H9 (cell line): ENCODE data around the gene STK38L. TPM values are rescaled to one million over a fixed set of nuclear protein-coding genes. Genes with fewer than 3 reads are reported as not detected.

Experiments
- DNase-seq: peaks from one replicate; pipeline ENCODE4 v3.0.0-alpha.2; 2017
- H2AFZ ChIP-seq: one replicate; pipeline ENCODE4 v1.6.1; 2013; ENCODE audit warnings: mild to moderate bottlenecking, low read length, control low read depth, moderate library complexity
- H2AK5ac ChIP-seq: 2 replicates; pipeline ENCODE4 v1.6.1; 2013; ENCODE audit warnings: low read length, control low read depth, mixed read lengths; ENCODE audit not compliant: insufficient read length
- H2BK120ac ChIP-seq: one replicate; pipeline ENCODE4 v1.6.1; 2013; ENCODE audit warnings: low read depth, mild to moderate bottlenecking, low read length, control low read depth, inconsistent platforms; ENCODE audit not compliant: poor library complexity, severe bottlenecking
- H2BK12ac ChIP-seq: 2 replicates; pipeline ENCODE4 v1.6.1; 2013; ENCODE audit warnings: low read length, control low read depth, mixed read lengths, low read depth; ENCODE audit not compliant: insufficient read length
- H2BK15ac ChIP-seq: 2 replicates; pipeline ENCODE4 v1.6.1; 2013; ENCODE audit warnings: low read depth, low read length, control low read depth
- H2BK20ac ChIP-seq: one replicate; pipeline ENCODE4 v1.6.1; 2013; ENCODE audit warnings: low read depth, mild to moderate bottlenecking, low read length, control low read depth, inconsistent platforms; ENCODE audit not compliant: poor library complexity, severe bottlenecking
- H2BK5ac ChIP-seq: 2 replicates; pipeline ENCODE4 v1.6.1; 2013; ENCODE audit warnings: low read length, control low read depth, mixed read lengths; ENCODE audit not compliant: insufficient read length
- H3K14ac ChIP-seq: 2 replicates; pipeline ENCODE4 v1.6.1; 2013; ENCODE audit warnings: low read length, control low read depth; ENCODE audit not compliant: insufficient read depth
- H3K18ac ChIP-seq: 2 replicates; pipeline ENCODE4 v1.6.1; 2013; ENCODE audit warnings: low read depth, mild to moderate bottlenecking, mixed read lengths, low read length, control low read depth; ENCODE audit not compliant: insufficient read length
- H3K23ac ChIP-seq: 2 replicates; pipeline ENCODE4 v1.6.1; 2013; ENCODE audit warnings: low read length, control low read depth, mixed read lengths, low read depth; ENCODE audit not compliant: insufficient read length
- H3K23me2 ChIP-seq: 2 replicates; pipeline ENCODE4 v1.6.1; 2013; ENCODE audit warnings: low read depth, mild to moderate bottlenecking, mixed read lengths, low read length, control low read depth; ENCODE audit not compliant: insufficient read length, poor library complexity, severe bottlenecking
- H3K27ac ChIP-seq: 2 replicates; pipeline ENCODE4 v1.5.1; 2013; ENCODE audit warnings: low read length, control low read depth, mixed read lengths, low read depth; ENCODE audit not compliant: insufficient read length
- H3K27me3 ChIP-seq: 2 replicates; pipeline ENCODE4 v1.6.1; 2013; ENCODE audit warnings: low read length, control low read depth, inconsistent platforms; ENCODE audit not compliant: insufficient read depth
- H3K4ac ChIP-seq: 2 replicates; pipeline ENCODE4 v1.6.1; 2013; ENCODE audit warnings: low read depth, mild to moderate bottlenecking, control low read depth, inconsistent platforms, low read length, moderate library complexity
- H3K4me1 ChIP-seq: 2 replicates; pipeline ENCODE4 v1.6.1; 2013; ENCODE audit warnings: low read length, control low read depth, inconsistent platforms; ENCODE audit not compliant: insufficient read depth
- H3K4me2 ChIP-seq: 2 replicates; pipeline ENCODE4 v1.6.1; 2013; ENCODE audit warnings: low read length, control low read depth, mixed read lengths; ENCODE audit not compliant: insufficient read length, insufficient read depth
- H3K56ac ChIP-seq: 2 replicates; pipeline ENCODE4 v1.6.1; 2013; ENCODE audit warnings: low read depth, mild to moderate bottlenecking, mixed read lengths, low read length, control low read depth; ENCODE audit not compliant: insufficient read length
- H3K79me1 ChIP-seq: 2 replicates; pipeline ENCODE4 v1.6.1; 2013; ENCODE audit warnings: low read depth, mild to moderate bottlenecking, moderate library complexity, low read length, control low read depth, inconsistent platforms; ENCODE audit not compliant: insufficient read depth, poor library complexity, severe bottlenecking
- H3K79me2 ChIP-seq: 2 replicates; pipeline ENCODE4 v1.6.1; 2013; ENCODE audit warnings: low read length, control low read depth, inconsistent platforms; ENCODE audit not compliant: insufficient read depth
- H3K9ac ChIP-seq: 2 replicates; pipeline ENCODE4 v1.6.1; 2013; ENCODE audit warnings: low read length, control low read depth, mixed read lengths; ENCODE audit not compliant: insufficient read length; ENCODE audit errors: extremely low read depth
- H3K9me3 ChIP-seq: one replicate; pipeline ENCODE4 v1.6.1; 2013; ENCODE audit warnings: low read depth, low read length, inconsistent platforms; ENCODE audit not compliant: control insufficient read depth
- H3T11ph ChIP-seq: one replicate; pipeline ENCODE4 v1.6.1; 2013; ENCODE audit warnings: mild to moderate bottlenecking, low read length, control low read depth, inconsistent platforms
- H4K20me1 ChIP-seq: one replicate; pipeline ENCODE4 v1.6.1; 2013; ENCODE audit not compliant: control insufficient read depth, insufficient read length, insufficient read depth
- H4K5ac ChIP-seq: 2 replicates; pipeline ENCODE4 v1.6.1; 2013; ENCODE audit warnings: low read depth, mild to moderate bottlenecking, mixed read lengths, low read length, control low read depth; ENCODE audit not compliant: insufficient read length
- H4K8ac ChIP-seq: replicated peaks from 2 replicates; pipeline ENCODE4 v1.6.1; 2013; ENCODE audit warnings: low read length, control low read depth, mixed read lengths, low read depth; ENCODE audit not compliant: insufficient read length
- H4K91ac ChIP-seq: 2 replicates; pipeline ENCODE4 v1.6.1; 2013; ENCODE audit warnings: low read depth, mild to moderate bottlenecking, moderate library complexity, mixed read lengths, low read length, control low read depth; ENCODE audit not compliant: insufficient read length
- H3K27ac Mint-ChIP-seq, 3 experiments: 2 replicates in 2 of 3; 3 replicates in 1 of 3; pipeline ENCODE4 v1.8.0; 2020 to 2021; ENCODE audit warnings: mixed read lengths in 3 of 3, mild to moderate bottlenecking in 1 of 3, moderate library complexity in 1 of 3
- H3K27me3 Mint-ChIP-seq: 2 replicates; pipeline ENCODE4 v1.8.0; 2021; ENCODE audit warnings: low read depth, mild to moderate bottlenecking, moderate library complexity, mixed read lengths
- H3K36me3 Mint-ChIP-seq, 3 experiments: 2 replicates in 2 of 3; 3 replicates in 1 of 3; pipeline ENCODE4 v1.8.0; 2020 to 2021; ENCODE audit warnings: low read depth in 3 of 3, mixed read lengths in 3 of 3; ENCODE audit not compliant: insufficient read depth in 1 of 3
- H3K4me1 Mint-ChIP-seq, 2 experiments: 2 replicates each; pipeline ENCODE4 v1.8.0; 2020; ENCODE audit warnings: mixed read lengths in 2 of 2
- H3K4me3 Mint-ChIP-seq, 2 experiments: 2 replicates in 1 of 2; 3 replicates in 1 of 2; pipeline ENCODE4 v1.8.0; 2020 to 2021; ENCODE audit warnings: mild to moderate bottlenecking in 2 of 2, mixed read lengths in 2 of 2, moderate library complexity in 1 of 2
- H3K9me3 Mint-ChIP-seq, 2 experiments: 2 replicates in 1 of 2; 3 replicates in 1 of 2; pipeline ENCODE4 v1.8.0; 2020; ENCODE audit warnings: mild to moderate bottlenecking in 2 of 2, mixed read lengths in 2 of 2, moderate library complexity in 1 of 2
- WGBS: extraction: QIAGEN DNeasy Blood & Tissue Kit; methylation state at CpG from one replicate; pipeline ENCODE4 v1.1.7; 2013; ENCODE audit warnings: missing lambda C conversion rate, low lambda C conversion rate, mixed read lengths; ENCODE audit not compliant: insufficient read length; ENCODE audit errors: extremely low coverage; 5-methylcytosine and 5-hydroxymethylcytosine counted together
- total RNA-seq: library from RNA; stranded (reverse); gene quantifications from 2 replicates; pipeline ENCODE4 v1.2.1, GENCODE V29; 2021
- TF ChIP-seq, protein P1 (sequence below): fragments of 200-600 bp; sonication (generic); conservative IDR thresholded peaks from 3 replicates; pipeline ENCODE4 v1.8.0; 2021; ENCODE audit warnings: antibody characterized with exemption, mild to moderate bottlenecking

Gene STK38L
- total RNA-seq, 1 experiment from 2014 or later = 44.9 TPM

DNA sequence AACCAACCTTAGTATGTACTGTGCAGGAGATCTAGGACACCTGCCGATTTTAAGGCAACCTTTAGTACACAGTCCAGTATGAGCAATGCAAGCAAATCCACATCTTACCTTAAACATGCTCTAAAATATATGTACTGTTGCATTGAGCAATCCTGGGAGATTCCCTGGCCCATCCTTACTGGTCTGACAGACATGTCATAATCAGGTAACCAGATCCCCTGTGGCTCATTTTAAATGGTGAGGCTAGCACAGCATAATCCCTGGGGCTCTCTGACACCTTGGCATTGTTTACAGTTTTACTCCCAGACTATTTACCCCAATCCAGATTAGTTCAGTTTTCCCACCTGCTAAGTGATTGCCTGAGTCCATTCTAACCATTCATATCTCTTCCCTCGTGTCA is 103.7 kb downstream of the STK38L start:
- Histone ChIP-seq H4K20me1 (no peaks in the 10 kb centered on the region), H4K5ac (no peak overlapping the region), H3K27ac (no peak overlapping the region), H2AFZ (no peak overlapping the region), H3K23me2 (no peaks in the 10 kb centered on the region), H4K91ac (no peak overlapping the region), H4K8ac (no peak overlapping the region), H2AK5ac (no peak overlapping the region), H3K9me3 (no peaks in the 10 kb centered on the region), H2BK120ac (no peak overlapping the region), H3K18ac (no peak overlapping the region), H3K79me1 (peaks cover 6% of the 10 kb centered on the region), H3K23ac (no peak overlapping the region), H2BK5ac (no peak overlapping the region), H3K27me3 (no peaks in the 10 kb centered on the region), H3K4me1 (peaks cover 6% of the 10 kb centered on the region; the same call in 1 of the 2 replicates), H3K9ac (no peak overlapping the region), H3T11ph (no peak overlapping the region), H3K56ac (no peak overlapping the region), H3K4ac (no peak overlapping the region), H3K79me2 (peaks cover 4% of the 10 kb centered on the region; the same call in 1 of the 2 replicates), H3K14ac (no peak overlapping the region), H2BK20ac (no peak overlapping the region), H2BK12ac (no peak overlapping the region), H2BK15ac (no peak overlapping the region), H3K4me2 (no peak overlapping the region)
- no CpG with 5 or more reads among the region's 2 CpGs for WGBS
- H3K4me1 Mint-ChIP-seq = peaks cover 38 to 46% of the 10 kb centered on the region in 2 experiments
- no peak overlapping the region for H3K27ac Mint-ChIP-seq
- DNase-seq = no peak
- no peaks in the 10 kb centered on the region for H3K9me3 Mint-ChIP-seq
- TF ChIP-seq, protein P1, sequence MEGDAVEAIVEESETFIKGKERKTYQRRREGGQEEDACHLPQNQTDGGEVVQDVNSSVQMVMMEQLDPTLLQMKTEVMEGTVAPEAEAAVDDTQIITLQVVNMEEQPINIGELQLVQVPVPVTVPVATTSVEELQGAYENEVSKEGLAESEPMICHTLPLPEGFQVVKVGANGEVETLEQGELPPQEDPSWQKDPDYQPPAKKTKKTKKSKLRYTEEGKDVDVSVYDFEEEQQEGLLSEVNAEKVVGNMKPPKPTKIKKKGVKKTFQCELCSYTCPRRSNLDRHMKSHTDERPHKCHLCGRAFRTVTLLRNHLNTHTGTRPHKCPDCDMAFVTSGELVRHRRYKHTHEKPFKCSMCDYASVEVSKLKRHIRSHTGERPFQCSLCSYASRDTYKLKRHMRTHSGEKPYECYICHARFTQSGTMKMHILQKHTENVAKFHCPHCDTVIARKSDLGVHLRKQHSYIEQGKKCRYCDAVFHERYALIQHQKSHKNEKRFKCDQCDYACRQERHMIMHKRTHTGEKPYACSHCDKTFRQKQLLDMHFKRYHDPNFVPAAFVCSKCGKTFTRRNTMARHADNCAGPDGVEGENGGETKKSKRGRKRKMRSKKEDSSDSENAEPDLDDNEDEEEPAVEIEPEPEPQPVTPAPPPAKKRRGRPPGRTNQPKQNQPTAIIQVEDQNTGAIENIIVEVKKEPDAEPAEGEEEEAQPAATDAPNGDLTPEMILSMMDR = no peak
- no peak overlapping the region for H3K4me3 Mint-ChIP-seq
- H3K36me3 Mint-ChIP-seq = peaks cover 0 to 1% (median 0%) of the 10 kb centered on the region in 3 experiments; a peak in 2 of 7 replicates
- no peaks in the 10 kb centered on the region for H3K27me3 Mint-ChIP-seq
